ENCODE measurements around the gene SKP1. TPM values are rescaled to one million over a fixed set of nuclear protein-coding genes. Genes with fewer than 3 reads are reported as not detected.
A peak's percentile ranks its signal among the peaks of the same experiment; 100 is the strongest.

Gene SKP1
- total RNA-seq, 1 experiment from 2014 or later, result 348 TPM

GRCh38 chr5:134175921-134176510, 734 bp downstream of the SKP1 start:
- peaks cover 14 to 17% of the 10 kb centered on the region in 2 experiments for H3K4me1 Mint-ChIP-seq
- Histone ChIP-seq H3K23me2 (ENCODE audit: insufficient read length, low read depth, low read length, poor library complexity, severe bottlenecking) (peaks cover 11% of the 10 kb centered on the region), H4K91ac (ENCODE audit: insufficient read length, low read depth, low read length) (no peak overlapping the region), H2BK20ac (ENCODE audit: low read depth, low read length, poor library complexity, severe bottlenecking) (no peak overlapping the region), H2BK120ac (ENCODE audit: low read depth, low read length, poor library complexity, severe bottlenecking) (no peak overlapping the region), H3K79me1 (ENCODE audit: insufficient read depth, low read depth, low read length, poor library complexity, severe bottlenecking) (peaks cover 13% of the 10 kb centered on the region), H3K27ac (ENCODE audit: insufficient read length, low read depth, low read length) (no peak overlapping the region), H2BK5ac (ENCODE audit: insufficient read length, low read length) (no peak overlapping the region), H2BK15ac (ENCODE audit: low read depth, low read length) (no peak overlapping the region), H3K27me3 (ENCODE audit: insufficient read depth, low read length) (no peaks in the 10 kb centered on the region), H3K9ac (ENCODE audit: extremely low read depth, insufficient read length, low read length) (peak overlapping the region; percentile 93), H3K56ac (ENCODE audit: insufficient read length, low read depth, low read length) (no peak overlapping the region), H3K4me2 (ENCODE audit: insufficient read depth, insufficient read length, low read length) (peak overlapping the region; percentile 86), H3K4me1 (ENCODE audit: insufficient read depth, low read length) (peaks cover 3% of the 10 kb centered on the region), H3K18ac (ENCODE audit: insufficient read length, low read depth, low read length) (no peak overlapping the region), H3K9me3 (ENCODE audit: control insufficient read depth, low read depth, low read length) (no peaks in the 10 kb centered on the region), H3K79me2 (ENCODE audit: insufficient read depth, low read length) (peaks cover 18% of the 10 kb centered on the region), H3K23ac (ENCODE audit: insufficient read length, low read depth, low read length) (no peak overlapping the region), H2AK5ac (ENCODE audit: insufficient read length, low read length) (no peak overlapping the region), H4K5ac (ENCODE audit: insufficient read length, low read depth, low read length) (no peak overlapping the region), H2BK12ac (ENCODE audit: insufficient read length, low read depth, low read length) (no peak overlapping the region), H3K14ac (ENCODE audit: insufficient read depth, low read length) (peak overlapping the region; percentile 88), H3K4ac (ENCODE audit: low read depth, low read length) (no peak overlapping the region), H4K20me1 (ENCODE audit: control insufficient read depth, insufficient read depth, insufficient read length) (peaks cover 3% of the 10 kb centered on the region), H4K8ac (replicated peaks; ENCODE audit: insufficient read length, low read depth, low read length) (no peak overlapping the region), H2AFZ (ENCODE audit: low read length) (no peak overlapping the region), H3T11ph (ENCODE audit: low read length) (no peak overlapping the region)
- WGBS (ENCODE audit: extremely low coverage, insufficient read length, low lambda C conversion rate), result no CpG with 5 or more reads among the region's 31 CpGs
- H3K27me3 Mint-ChIP-seq (ENCODE audit: low read depth), result no peaks in the 10 kb centered on the region
- peak overlapping the region; percentile 97 to 98 (median 97) for H3K27ac Mint-ChIP-seq
- H3K9me3 Mint-ChIP-seq, result no peaks in the 10 kb centered on the region
- peaks cover 22 to 30% (median 28%) of the 10 kb centered on the region in 3 experiments; a peak in 6 of 7 replicates for H3K36me3 Mint-ChIP-seq (ENCODE audit: insufficient read depth in 1 of 3, low read depth in 3 of 3)
- DNase-seq, result no peak
- TF ChIP-seq CTCF (conservative IDR thresholded peaks at IDR 0.05), result no peak
- H3K4me3 Mint-ChIP-seq, result peak overlapping the region; percentile 97 to 99
